Esophagus muscularis mucosa (tissue), 4 donors: ENCODE results near the gene CTRB1.

Source experiments
- EP300 ChIP-seq: sonication (generic); formaldehyde crosslinking; IDR thresholded peaks from one replicate; pipeline ENCODE4 v1.6.1; 2017; ENCODE audit warnings: antibody characterized with exemption
- POLR2A ChIP-seq: fragments of 450-650 bp; IDR thresholded peaks from one replicate; pipeline ENCODE4 v1.6.1; 2017; ENCODE audit warnings: antibody characterized with exemption, moderate library complexity, mild to moderate bottlenecking, low read depth
- POLR2AphosphoS5 ChIP-seq, 2 donors: sonication (generic); formaldehyde crosslinking; IDR thresholded peaks; one replicate each; pipeline ENCODE4 v1.6.1; 2017; ENCODE audit warnings: antibody characterized with exemption in 2 of 2
- TF ChIP-seq, protein P1 (sequence below), 3 experiments: fragments of 200-600 bp in 2 of 3; fragments of 450-650 bp in 1 of 3; sonication (generic) in 2 of 3; IDR thresholded peaks; one replicate each; pipeline ENCODE4 v1.5.1; 2017 to 2019; ENCODE audit warnings: antibody characterized with exemption in 3 of 3, mild to moderate bottlenecking in 2 of 3, moderate library complexity in 1 of 3

DNA sequence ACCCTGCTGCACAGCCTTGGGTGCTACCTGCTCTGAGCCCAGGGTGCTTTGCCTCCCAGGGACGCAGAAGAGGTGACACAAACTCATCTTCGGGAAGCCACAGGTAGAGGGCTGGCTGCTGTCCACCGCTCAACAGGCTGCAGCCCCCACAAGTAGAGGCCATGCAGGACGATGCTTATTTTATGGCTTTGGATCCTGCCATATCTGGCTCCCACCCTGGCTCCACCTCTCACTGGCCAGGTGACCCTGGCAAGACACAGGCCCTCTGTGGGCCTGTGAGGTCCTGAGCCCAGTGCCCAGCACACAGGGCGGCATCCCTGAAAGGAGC is 44.0 kb downstream of the CTRB1 start:
- TF ChIP-seq EP300, result no peak
- TF ChIP-seq, protein P1, sequence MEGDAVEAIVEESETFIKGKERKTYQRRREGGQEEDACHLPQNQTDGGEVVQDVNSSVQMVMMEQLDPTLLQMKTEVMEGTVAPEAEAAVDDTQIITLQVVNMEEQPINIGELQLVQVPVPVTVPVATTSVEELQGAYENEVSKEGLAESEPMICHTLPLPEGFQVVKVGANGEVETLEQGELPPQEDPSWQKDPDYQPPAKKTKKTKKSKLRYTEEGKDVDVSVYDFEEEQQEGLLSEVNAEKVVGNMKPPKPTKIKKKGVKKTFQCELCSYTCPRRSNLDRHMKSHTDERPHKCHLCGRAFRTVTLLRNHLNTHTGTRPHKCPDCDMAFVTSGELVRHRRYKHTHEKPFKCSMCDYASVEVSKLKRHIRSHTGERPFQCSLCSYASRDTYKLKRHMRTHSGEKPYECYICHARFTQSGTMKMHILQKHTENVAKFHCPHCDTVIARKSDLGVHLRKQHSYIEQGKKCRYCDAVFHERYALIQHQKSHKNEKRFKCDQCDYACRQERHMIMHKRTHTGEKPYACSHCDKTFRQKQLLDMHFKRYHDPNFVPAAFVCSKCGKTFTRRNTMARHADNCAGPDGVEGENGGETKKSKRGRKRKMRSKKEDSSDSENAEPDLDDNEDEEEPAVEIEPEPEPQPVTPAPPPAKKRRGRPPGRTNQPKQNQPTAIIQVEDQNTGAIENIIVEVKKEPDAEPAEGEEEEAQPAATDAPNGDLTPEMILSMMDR (IDR thresholded peaks at IDR 0.05), result no peak
- TF ChIP-seq POLR2A, result no peak
- no peak for TF ChIP-seq POLR2AphosphoS5 (IDR thresholded peaks at IDR 0.05)
